Memory B cell (primary cell): ENCODE results near the gene TBC1D30.
"Not testable (repeated sequence)": the region's sequence is repeated elsewhere in the genome, so short reads cannot be mapped to it uniquely, and the experiment has no call there.

ENCODE experiments used
- ATAC-seq: fragments of 150-1000 bp; cut with Tn5 transposase; 2 replicates; pipeline ENCODE4 v1.10.0; 2021; ENCODE audit warnings: low read depth, mild to moderate bottlenecking, moderate library complexity
- DNase-seq, 2 donors: peaks; one replicate each; pipeline ENCODE4 v3.0.0; 2022; ENCODE audit warnings: low spot score in 2 of 2
- H3K27ac Mint-ChIP-seq: one replicate; pipeline ENCODE4 v1.8.0; 2022; ENCODE audit warnings: mild to moderate bottlenecking, moderate library complexity, mixed read lengths
- H3K27me3 Mint-ChIP-seq: one replicate; pipeline ENCODE4 v1.8.0; 2022; ENCODE audit warnings: mixed read lengths
- H3K36me3 Mint-ChIP-seq: one replicate; pipeline ENCODE4 v1.8.0; 2022; ENCODE audit warnings: mild to moderate bottlenecking, mixed read lengths
- H3K4me1 Mint-ChIP-seq: one replicate; pipeline ENCODE4 v1.8.0; 2022; ENCODE audit warnings: mixed read lengths
- H3K4me3 Mint-ChIP-seq: one replicate; pipeline ENCODE4 v1.8.0; 2022; ENCODE audit warnings: mild to moderate bottlenecking, moderate library complexity, mixed read lengths
- H3K9me3 Mint-ChIP-seq: one replicate; pipeline ENCODE4 v1.8.0; 2022; ENCODE audit warnings: mixed read lengths

TBC1D30 gene

DNA sequence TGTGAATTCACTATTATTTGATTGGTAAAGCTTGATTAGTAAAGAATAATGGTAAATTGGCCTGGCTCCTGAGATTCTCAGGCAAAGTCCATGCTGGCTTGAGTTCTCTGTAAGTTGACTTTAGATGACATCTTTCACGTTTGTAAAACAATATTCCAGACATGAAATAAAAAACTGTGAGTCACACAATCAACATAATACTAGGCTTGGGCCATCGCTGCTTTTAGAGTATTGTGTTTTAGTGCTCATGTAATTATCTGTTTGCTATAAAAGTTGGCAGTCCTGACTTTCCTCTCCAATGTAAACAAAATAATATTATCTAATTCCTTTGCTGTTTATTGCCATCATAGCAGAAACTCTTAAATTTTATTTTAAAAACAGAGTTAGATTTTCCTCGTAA is 3.9 kb upstream of the TBC1D30 start:
- ATAC-seq, result no peak
- Mint-ChIP-seq H3K27me3 (peaks cover 22% of the 10 kb centered on the region), H3K27ac (no peak overlapping the region), H3K36me3 (peaks cover 1% of the 10 kb centered on the region), H3K4me3 (no peak overlapping the region), H3K9me3 (no peaks in the 10 kb centered on the region), H3K4me1 (peaks cover 6% of the 10 kb centered on the region)
- DNase-seq, result no peak

DNA sequence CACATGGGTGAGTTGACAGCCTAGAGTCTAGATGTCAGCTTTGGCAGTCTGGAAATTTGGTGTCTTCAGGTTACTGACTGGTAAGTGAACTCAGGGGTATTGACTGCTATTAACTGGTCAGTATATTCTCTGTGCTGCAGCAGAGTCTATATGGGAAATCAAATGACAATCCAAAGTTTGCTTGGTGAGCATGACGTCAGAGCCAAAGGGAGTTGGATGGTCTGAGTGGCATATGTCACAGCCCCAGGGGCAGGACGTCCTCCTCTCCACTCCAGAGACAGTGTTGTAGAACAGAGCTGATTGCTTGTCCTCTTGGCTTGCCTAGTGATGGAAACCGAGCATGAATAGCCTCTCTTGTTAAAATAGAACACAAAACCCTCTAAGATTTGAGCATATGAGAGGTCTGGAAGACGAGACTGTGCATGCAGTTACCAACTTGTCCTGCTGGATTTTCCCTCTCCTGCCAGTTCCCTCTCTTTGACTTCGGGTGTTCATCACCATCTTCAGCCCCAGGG is 3.3 kb upstream of the TBC1D30 start:
- Mint-ChIP-seq H3K9me3 (no peaks in the 10 kb centered on the region), H3K36me3 (peaks cover 1% of the 10 kb centered on the region), H3K4me1 (peaks cover 9% of the 10 kb centered on the region), H3K4me3 (no peak overlapping the region), H3K27me3 (peaks cover 25% of the 10 kb centered on the region), H3K27ac (no peak overlapping the region)
- ATAC-seq, result no peak
- no peak for DNase-seq

DNA sequence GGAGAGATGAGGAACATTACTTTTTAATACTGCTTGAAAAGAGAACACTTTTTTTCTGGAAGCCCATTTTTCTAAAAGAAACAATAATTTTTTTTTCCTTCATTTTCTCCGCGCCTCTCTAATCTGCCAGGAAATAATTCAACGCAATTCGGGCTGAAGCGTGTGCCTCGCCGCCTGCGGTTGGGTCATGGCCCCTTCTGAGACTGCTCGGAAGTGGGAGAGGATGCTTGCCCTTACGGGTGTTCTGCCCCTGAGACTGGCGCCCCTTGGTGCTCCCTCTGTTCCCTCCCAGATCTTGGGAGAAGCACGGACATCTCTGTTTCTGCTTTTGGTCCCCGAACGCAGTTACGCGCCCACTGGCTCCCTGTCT is 332 bp upstream of the TBC1D30 start:
- DNase-seq (no peak), ATAC-seq (peak; percentile 12)
- Mint-ChIP-seq H3K27ac (no peak overlapping the region), H3K36me3 (peaks cover 1% of the 10 kb centered on the region), H3K27me3 (peaks cover 32% of the 10 kb centered on the region), H3K9me3 (no peaks in the 10 kb centered on the region), H3K4me1 (peaks cover 12% of the 10 kb centered on the region), H3K4me3 (peak overlapping the region; percentile 81)

DNA sequence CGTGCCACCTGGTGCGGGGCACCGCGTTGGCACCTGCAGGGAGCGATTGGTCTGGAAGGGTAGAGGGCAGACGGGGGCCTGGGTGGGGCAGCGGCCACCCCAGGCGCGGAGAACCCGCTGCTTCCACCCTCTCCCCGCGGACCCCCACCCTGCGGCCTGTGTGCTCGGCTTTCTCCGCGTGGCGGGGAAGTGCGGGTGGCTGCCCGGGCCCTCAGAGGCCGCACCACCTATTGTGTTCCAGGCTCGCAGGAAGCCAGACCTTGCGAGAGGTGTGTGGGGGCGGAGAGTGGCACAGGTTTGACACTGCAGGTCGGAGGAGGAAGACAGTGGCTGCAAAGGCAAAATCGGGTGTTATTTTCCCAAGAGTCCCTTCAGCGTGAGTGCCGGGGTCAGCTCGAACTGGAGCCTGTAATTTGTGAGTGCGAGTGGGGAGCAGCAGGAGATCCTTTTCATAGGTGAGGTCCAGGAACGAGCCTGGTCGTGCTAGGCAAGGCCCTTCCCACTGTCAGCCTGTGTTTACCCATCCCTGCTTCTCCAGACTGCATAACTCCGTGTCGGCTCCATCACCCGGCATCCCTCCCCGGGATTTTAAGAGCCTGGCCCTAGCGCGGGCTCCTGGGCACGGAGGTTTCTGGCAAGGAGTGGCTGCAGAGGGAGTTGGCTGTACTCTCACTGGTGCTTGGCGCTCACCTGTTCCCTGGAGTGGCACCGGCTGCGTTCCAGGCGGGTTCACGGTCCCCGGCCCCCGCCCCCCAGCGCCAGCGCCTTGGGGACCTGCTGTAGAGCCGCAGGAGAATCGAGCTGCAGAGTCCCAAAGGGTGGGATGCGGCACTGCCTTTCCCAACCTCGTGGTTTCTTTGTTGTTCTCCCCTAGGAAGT is 935 bp downstream of the TBC1D30 start:
- H3K9me3 Mint-ChIP-seq, result no peaks in the 10 kb centered on the region

DNA sequence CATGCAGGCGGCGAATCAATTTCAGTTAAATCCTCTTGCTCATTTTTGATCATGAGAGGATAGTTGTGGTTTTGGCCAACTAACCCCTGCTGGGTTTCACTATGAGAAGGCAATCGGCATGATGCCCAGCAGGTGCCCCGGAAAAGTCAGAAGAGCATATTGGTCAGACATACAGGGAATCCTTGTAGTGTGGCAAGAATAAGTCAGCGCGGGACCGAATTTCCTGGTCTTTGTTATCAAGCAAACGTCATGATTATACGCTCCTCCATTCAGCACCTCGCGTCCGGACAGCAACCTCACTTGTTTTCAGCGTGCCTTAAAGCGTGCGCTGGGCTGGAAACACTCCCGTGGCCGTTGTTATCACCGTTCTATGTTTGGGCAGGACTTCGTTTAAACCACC is 1.8 kb downstream of the TBC1D30 start:
- H3K4me3 Mint-ChIP-seq, result no peak overlapping the region
- ATAC-seq (peak; percentile 45), DNase-seq (peak in 1 of 2 donors; percentile 30)
- peaks cover 1% of the 10 kb centered on the region for H3K36me3 Mint-ChIP-seq
- peaks cover 12% of the 10 kb centered on the region for H3K4me1 Mint-ChIP-seq
- H3K27me3 Mint-ChIP-seq, result peaks cover 30% of the 10 kb centered on the region
- H3K9me3 Mint-ChIP-seq, result no peaks in the 10 kb centered on the region
- H3K27ac Mint-ChIP-seq, result no peak overlapping the region

More for the DNA sequence above, 935 bp downstream of the TBC1D30 start:
- peak overlapping the region; percentile 81 for H3K4me3 Mint-ChIP-seq
- peaks cover 12% of the 10 kb centered on the region for H3K4me1 Mint-ChIP-seq
- peaks cover 1% of the 10 kb centered on the region for H3K36me3 Mint-ChIP-seq
- H3K27ac Mint-ChIP-seq, result no peak overlapping the region
- ATAC-seq (peak; percentile 19), DNase-seq (no peak)
- peaks cover 34% of the 10 kb centered on the region for H3K27me3 Mint-ChIP-seq

DNA sequence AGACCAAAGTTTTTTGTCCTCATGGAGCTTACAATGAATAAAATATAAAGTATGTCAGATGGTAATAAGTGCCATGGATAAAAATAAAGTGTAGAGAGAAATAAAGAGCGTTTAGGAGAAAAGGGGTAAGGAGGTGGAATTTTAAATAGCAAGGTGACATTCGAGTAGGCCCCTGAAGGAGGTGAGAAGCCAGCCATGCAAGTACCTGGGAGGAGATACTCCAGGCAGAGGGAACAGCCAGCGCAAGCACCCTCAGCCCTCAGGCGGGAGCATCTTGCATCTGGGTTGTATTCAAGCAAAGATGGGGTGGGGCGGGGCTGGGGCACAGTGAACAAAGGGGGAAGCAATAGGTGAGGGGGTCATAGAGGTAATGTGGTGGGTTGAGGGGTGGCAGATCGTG is 4.3 kb downstream of the TBC1D30 start:
- Mint-ChIP-seq H3K27ac (no peak overlapping the region), H3K4me3 (no peak overlapping the region), H3K9me3 (peaks cover 4% of the 10 kb centered on the region), H3K36me3 (no peaks in the 10 kb centered on the region), H3K27me3 (peaks cover 31% of the 10 kb centered on the region), H3K4me1 (peaks cover 12% of the 10 kb centered on the region)
- DNase-seq (no peak), ATAC-seq (no peak)

DNA sequence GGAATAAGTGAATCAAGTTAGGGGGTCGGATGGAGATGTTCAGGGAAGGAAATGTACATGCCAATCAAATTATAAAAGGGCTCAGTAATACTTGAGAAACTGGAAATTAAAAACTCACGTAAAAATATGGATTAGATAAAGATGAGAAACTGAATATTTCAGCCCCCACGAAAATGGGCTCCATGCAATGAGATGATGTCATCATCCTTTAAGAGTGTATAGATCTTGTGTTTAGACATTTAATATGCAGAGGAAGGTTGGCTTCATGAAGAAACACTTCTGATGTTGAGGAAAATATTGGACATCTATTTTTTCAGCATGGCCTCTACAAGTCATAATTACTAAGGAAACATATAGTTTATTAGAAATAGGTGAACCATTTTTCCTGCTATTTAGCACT is 9.5 kb downstream of the TBC1D30 start:
- Mint-ChIP-seq H3K27ac (no peak overlapping the region), H3K4me1 (no peaks in the 10 kb centered on the region), H3K36me3 (no peaks in the 10 kb centered on the region), H3K27me3 (peaks cover 9% of the 10 kb centered on the region), H3K4me3 (no peak overlapping the region), H3K9me3 (peaks cover 4% of the 10 kb centered on the region)
- ATAC-seq (no peak), DNase-seq (no peak)

DNA sequence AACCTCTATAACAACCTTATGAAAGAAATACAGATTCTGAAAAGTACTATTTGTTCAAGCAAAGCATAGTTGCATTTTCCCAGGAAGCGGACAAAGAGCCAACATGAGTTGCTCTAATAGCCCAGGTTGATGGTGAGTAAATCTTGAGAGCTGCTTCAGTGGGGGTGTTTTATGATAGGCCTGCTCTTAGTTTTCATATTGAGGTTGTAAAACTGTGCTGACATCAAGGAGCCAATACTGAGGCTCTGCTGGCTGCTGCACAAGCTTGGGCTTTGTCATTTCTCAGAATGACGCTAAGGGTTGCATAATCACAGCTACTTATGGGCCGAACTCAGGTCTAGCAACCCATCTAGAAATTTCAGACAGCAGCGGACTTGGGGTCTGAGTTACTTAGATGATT is 11.5 kb downstream of the TBC1D30 start:
- peaks cover 3% of the 10 kb centered on the region for H3K27me3 Mint-ChIP-seq
- ATAC-seq, result no peak
- H3K36me3 Mint-ChIP-seq, result no peaks in the 10 kb centered on the region
- H3K9me3 Mint-ChIP-seq, result peaks cover 4% of the 10 kb centered on the region
- no peaks in the 10 kb centered on the region for H3K4me1 Mint-ChIP-seq
- no peak for DNase-seq
- H3K4me3 Mint-ChIP-seq, result no peak overlapping the region
- H3K27ac Mint-ChIP-seq, result no peak overlapping the region

DNA sequence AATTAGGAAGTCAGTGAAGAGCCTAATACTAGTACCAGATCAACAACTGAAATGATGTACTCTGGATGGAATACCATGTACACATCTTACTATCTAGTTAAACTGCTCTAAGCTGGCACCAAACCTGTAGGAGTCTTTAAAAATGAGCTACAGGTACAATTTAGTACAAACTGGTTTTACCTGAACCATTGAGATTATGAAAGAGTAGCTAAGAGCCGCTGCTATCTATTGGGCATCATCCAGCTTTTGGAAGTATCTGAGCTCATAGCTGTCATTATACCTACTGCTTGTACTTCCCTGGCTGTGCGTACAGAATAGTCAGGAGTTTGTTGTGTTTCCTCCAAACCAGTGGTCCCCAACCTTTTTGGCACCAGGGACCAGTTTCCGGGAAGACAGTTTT is 12.4 kb downstream of the TBC1D30 start:
- peaks cover 4% of the 10 kb centered on the region for H3K9me3 Mint-ChIP-seq
- no peak overlapping the region for H3K27ac Mint-ChIP-seq
- DNase-seq, result no peak
- no peak for ATAC-seq
- H3K36me3 Mint-ChIP-seq, result no peaks in the 10 kb centered on the region
- H3K27me3 Mint-ChIP-seq, result peaks cover 3% of the 10 kb centered on the region
- no peaks in the 10 kb centered on the region for H3K4me1 Mint-ChIP-seq
- H3K4me3 Mint-ChIP-seq, result no peak overlapping the region

DNA sequence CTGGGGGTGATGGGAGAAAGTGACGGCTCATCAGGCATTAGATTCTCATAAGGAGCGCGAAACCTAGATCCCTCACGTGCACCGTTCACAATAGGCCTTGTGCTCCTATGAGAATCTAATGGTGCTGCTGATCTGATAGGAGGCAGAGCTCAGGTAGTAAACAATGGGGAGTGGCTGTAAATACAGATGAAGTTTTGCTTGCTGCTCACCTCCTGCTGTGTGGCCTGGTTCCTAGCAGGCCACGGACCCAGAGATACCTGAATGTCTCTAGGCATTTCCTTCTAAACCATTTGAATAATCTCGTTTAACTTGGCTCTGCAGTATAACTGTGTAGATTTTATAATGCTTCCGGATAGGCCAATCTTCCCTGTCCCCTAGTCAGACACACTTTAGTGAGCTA is 13.0 kb downstream of the TBC1D30 start:
- Mint-ChIP-seq H3K4me1 (no peaks in the 10 kb centered on the region), H3K9me3 (peaks cover 4% of the 10 kb centered on the region), H3K27ac (no peak overlapping the region), H3K36me3 (no peaks in the 10 kb centered on the region), H3K4me3 (no peak overlapping the region), H3K27me3 (peaks cover 3% of the 10 kb centered on the region)
- ATAC-seq, result no peak
- no peak for DNase-seq

DNA sequence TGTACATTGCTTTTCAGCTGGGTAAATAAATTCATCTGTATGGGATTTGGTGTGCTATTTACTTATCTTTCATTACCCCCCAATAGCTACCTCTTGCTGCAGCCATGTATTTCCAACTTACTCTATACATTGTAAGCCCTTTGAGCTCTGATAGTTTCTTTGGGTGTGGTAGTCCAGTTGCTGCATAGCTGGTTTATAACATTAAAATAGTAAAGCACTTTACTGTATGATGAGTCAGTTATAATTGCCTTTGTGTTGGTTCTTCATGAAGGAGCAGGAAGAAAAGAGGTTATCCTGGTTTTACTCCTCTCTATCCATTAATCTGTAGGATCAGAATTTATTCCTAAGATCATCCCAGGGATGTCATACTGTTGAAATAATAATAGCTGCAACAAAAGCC is 15.7 kb downstream of the TBC1D30 start:
- Mint-ChIP-seq H3K27ac (no peak overlapping the region), H3K4me1 (no peaks in the 10 kb centered on the region), H3K9me3 (no peaks in the 10 kb centered on the region), H3K4me3 (no peak overlapping the region), H3K36me3 (no peaks in the 10 kb centered on the region), H3K27me3 (peaks cover 1% of the 10 kb centered on the region)
- no peak for DNase-seq
- ATAC-seq, result no peak

DNA sequence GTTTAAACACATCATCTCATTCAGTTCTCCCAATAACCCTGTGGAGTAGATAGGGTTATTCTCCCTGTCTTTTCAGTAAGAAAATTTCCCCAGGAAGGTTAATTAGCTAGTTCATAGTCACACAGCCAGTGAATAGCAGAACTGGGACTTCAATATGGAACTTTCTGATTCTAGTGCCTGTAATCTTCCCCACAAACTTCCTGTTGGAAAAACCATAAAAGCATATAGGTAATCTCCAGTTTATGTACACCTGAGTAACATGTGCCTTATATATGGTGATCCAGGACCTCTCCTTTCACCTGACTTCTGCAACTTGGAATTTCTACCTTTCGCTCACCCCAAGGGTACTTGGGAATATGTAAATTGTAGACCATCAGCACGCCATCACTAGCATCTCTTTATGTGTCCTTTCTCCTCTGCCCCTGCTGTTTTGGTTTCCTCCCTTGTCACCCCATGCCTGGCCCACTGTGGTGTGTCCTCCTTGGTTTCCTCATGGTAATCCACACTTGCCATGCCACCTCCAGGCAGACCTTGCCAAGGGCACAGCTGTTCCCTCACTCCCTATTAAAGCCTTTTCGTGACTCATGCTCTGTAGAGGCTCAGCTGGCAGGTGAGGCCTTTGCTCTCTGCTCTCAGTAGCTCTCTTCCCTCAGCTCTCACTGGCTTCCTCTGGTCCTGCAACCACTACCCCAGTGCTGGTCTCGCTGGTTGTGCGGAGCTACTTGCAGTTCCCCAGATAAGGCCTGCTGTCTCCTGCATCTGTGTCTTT is 16.7 kb downstream of the TBC1D30 start:
- no peaks in the 10 kb centered on the region for H3K36me3 Mint-ChIP-seq
- H3K4me1 Mint-ChIP-seq, result no peaks in the 10 kb centered on the region
- H3K4me3 Mint-ChIP-seq, result no peak overlapping the region
- DNase-seq (no peak), ATAC-seq (no peak)
- no peak overlapping the region for H3K27ac Mint-ChIP-seq
- H3K27me3 Mint-ChIP-seq, result peaks cover 1% of the 10 kb centered on the region
- no peaks in the 10 kb centered on the region for H3K9me3 Mint-ChIP-seq

DNA sequence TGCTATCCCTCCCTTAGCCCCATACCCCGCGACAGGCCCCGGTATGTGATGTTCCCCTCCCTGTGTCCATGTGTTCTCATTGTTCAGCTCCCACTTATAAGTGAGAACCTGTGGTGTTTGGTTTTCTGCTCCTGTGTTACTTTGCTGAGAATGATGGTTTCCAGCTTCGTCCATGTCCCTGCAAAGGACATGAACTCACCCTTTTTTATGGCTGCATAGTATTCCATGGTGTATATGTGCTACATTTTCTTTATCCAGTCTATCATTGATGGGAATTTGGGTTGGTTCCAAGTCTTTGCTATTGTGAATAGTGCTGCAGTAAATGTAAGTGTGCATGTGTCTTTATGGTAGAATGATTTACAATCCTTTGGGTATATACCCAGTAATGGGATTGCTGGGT is 24.0 kb downstream of the TBC1D30 start:
- H3K27me3 Mint-ChIP-seq, H3K36me3 Mint-ChIP-seq, H3K27ac Mint-ChIP-seq, ATAC-seq, DNase-seq, H3K4me3 Mint-ChIP-seq, H3K4me1 Mint-ChIP-seq, H3K9me3 Mint-ChIP-seq: not testable (repeated sequence)

DNA sequence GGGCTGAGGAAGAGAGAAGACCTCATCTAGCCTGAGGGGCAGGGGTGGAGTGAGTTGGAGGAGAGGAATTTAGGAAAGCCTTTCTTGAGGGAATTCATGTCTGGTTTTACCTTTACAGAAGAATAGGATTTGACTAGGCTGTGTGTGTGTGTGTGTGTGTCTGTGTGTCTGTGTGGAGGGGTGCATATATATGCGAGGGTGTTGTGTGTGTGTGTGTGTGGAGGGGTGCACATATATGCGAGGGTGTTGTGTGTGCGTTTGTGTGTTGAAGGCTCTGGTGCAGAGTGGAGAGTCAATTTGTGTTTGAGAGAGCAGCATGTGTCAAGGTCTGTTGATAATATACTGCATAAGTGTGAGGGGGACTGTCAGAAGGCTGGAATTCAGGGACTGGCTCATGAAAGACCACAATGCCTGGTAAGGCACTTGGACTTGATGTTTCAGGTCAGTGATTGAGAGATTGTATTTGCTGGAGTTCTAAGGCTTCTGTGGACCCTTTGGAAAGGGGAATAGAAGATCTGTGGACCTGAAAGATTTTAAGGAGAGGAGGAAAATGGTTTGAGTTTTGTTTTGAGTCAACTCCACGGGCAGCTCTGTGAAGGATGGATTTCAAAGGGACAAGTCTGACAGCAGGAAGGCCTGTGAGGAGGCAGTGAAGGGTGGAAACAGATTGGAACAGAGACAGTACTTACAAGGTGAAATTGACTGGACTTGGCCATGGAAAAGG is 34.6 kb downstream of the TBC1D30 start:
- DNase-seq, result no peak
- no peak overlapping the region for H3K4me3 Mint-ChIP-seq

More for the DNA sequence above, 34.6 kb downstream of the TBC1D30 start:
- no peaks in the 10 kb centered on the region for H3K9me3 Mint-ChIP-seq
- ATAC-seq, result no peak
- no peaks in the 10 kb centered on the region for H3K4me1 Mint-ChIP-seq
- H3K27ac Mint-ChIP-seq, result no peak overlapping the region
- no peaks in the 10 kb centered on the region for H3K36me3 Mint-ChIP-seq
- H3K27me3 Mint-ChIP-seq, result peaks cover 21% of the 10 kb centered on the region
